ENCODE results near the gene IL17REL. TPM values are rescaled to one million over a fixed set of nuclear protein-coding genes. Genes with fewer than 3 reads are reported as not detected.

Gene IL17REL
- total RNA-seq, 1 experiment from 2014 or later = not detected

GRCh38 chr22:50004918-50005317, 7.6 kb downstream of the IL17REL start:
- DNase-seq (ENCODE audit: low spot score) = no peak

- DNase-seq (ENCODE audit: low spot score) = no peak
These were observed 9.8 kb downstream of the IL17REL start for GRCh38 chr22:50002791-50003190.

- no peak for DNase-seq (ENCODE audit: low spot score)
These were observed 11.0 kb downstream of the IL17REL start for GRCh38 chr22:50001388-50002231.

- DNase-seq (ENCODE audit: low spot score) = no peak
These were observed 11.8 kb downstream of the IL17REL start for GRCh38 chr22:50000587-50001387.

- no peak for DNase-seq (ENCODE audit: low spot score)
These were observed 12.5 kb downstream of the IL17REL start for GRCh38 chr22:49999946-50000586.

- DNase-seq (ENCODE audit: low spot score) = no peak
These were observed 13.3 kb downstream of the IL17REL start for GRCh38 chr22:49999063-49999945.

GRCh38 chr22:49998718-49999062, 13.9 kb downstream of the IL17REL start:
- no peak for DNase-seq (ENCODE audit: low spot score)

- no peak for DNase-seq (ENCODE audit: low spot score)
These were observed 14.4 kb downstream of the IL17REL start for GRCh38 chr22:49997932-49998717.

GRCh38 chr22:49997251-49997599, 15.3 kb downstream of the IL17REL start:
- no peak for DNase-seq (ENCODE audit: low spot score)

GRCh38 chr22:49996518-49997250, 15.9 kb downstream of the IL17REL start:
- DNase-seq (ENCODE audit: low spot score) = no peak

- DNase-seq (ENCODE audit: low spot score) = no peak
These were observed 16.4 kb downstream of the IL17REL start for GRCh38 chr22:49996119-49996517.

GRCh38 chr22:49995361-49996118, 17.0 kb downstream of the IL17REL start:
- DNase-seq (ENCODE audit: low spot score) = no peak

GRCh38 chr22:49995041-49995360, 17.6 kb downstream of the IL17REL start:
- DNase-seq (ENCODE audit: low spot score) = no peak

GRCh38 chr22:49994361-49995040, 18.1 kb downstream of the IL17REL start:
- DNase-seq (ENCODE audit: low spot score) = no peak

GRCh38 chr22:49993649-49994360, 18.8 kb downstream of the IL17REL start:
- DNase-seq (ENCODE audit: low spot score) = no peak

- DNase-seq (ENCODE audit: low spot score) = no peak
These were observed 19.5 kb downstream of the IL17REL start for GRCh38 chr22:49992921-49993648.

GRCh38 chr22:49991907-49992533, 20.5 kb downstream of the IL17REL start:
- no peak for DNase-seq (ENCODE audit: low spot score)
